RWPE2 (cell line): ENCODE data around the gene GFOD2.
A peak's percentile ranks its signal among the peaks of the same experiment; 100 is the strongest.

Experiments
- ATAC-seq: fragments of 200-7000 bp; cut with Tn5 transposase; 3 replicates; pipeline ENCODE4 v1.9.1; 2021; ENCODE audit warnings: low read depth
- DNase-seq: peaks from one replicate; pipeline ENCODE4 v3.0.0-alpha.2; 2020; ENCODE audit warnings: low spot score
- H3K27ac ChIP-seq: fragments of 450-650 bp; 2 replicates; pipeline ENCODE4 v1.5.1; 2017; ENCODE audit warnings: mild to moderate bottlenecking; ENCODE audit not compliant: poor library complexity, severe bottlenecking
- H3K27me3 ChIP-seq: fragments of 250-450 bp; sonication (Bioruptor Pico); 2 replicates; pipeline ENCODE4 v1.5.1; 2021; ENCODE audit warnings: mild to moderate bottlenecking, moderate library complexity; ENCODE audit not compliant: insufficient read depth, poor library complexity, severe bottlenecking
- H3K36me3 ChIP-seq: fragments of 250-450 bp; sonication (Bioruptor Pico); 2 replicates; pipeline ENCODE4 v1.5.1; 2020; ENCODE audit warnings: low read depth, mild to moderate bottlenecking, moderate library complexity
- H3K4me1 ChIP-seq: fragments of 250-450 bp; sonication (Bioruptor Pico); 2 replicates; pipeline ENCODE4 v1.5.1; 2021; ENCODE audit warnings: mild to moderate bottlenecking, moderate library complexity; ENCODE audit not compliant: insufficient read depth, poor library complexity, severe bottlenecking
- H3K4me3 ChIP-seq: fragments of 250-450 bp; sonication (Bioruptor Pico); 2 replicates; pipeline ENCODE4 v1.5.1; 2021; ENCODE audit warnings: mild to moderate bottlenecking, moderate library complexity; ENCODE audit not compliant: severe bottlenecking
- H3K9me3 ChIP-seq: fragments of 250-450 bp; sonication (Bioruptor Pico); 2 replicates; pipeline ENCODE4 v1.5.1; 2021; ENCODE audit warnings: mild to moderate bottlenecking, moderate library complexity; ENCODE audit not compliant: severe bottlenecking
- CTCF ChIP-seq: fragments of 450-650 bp; IDR thresholded peaks from one replicate; pipeline ENCODE4 v1.5.1; 2017; ENCODE audit warnings: mild to moderate bottlenecking, moderate library complexity; ENCODE audit not compliant: poor library complexity, severe bottlenecking

Gene GFOD2

GRCh38 chr16:67736858-67737257, 17.7 kb upstream of the GFOD2 start:
- H3K4me1 ChIP-seq, result no peaks in the 10 kb centered on the region
- no peaks in the 10 kb centered on the region for H3K9me3 ChIP-seq
- no peak overlapping the region for H3K27ac ChIP-seq
- no peaks in the 10 kb centered on the region for H3K36me3 ChIP-seq
- H3K27me3 ChIP-seq, result no peaks in the 10 kb centered on the region
- DNase-seq (no peak), ATAC-seq (peak; percentile 46; the same call in 1 of the 3 replicates)
- no peak overlapping the region for H3K4me3 ChIP-seq
- TF ChIP-seq CTCF, result no peak

- no peaks in the 10 kb centered on the region for H3K9me3 ChIP-seq
- H3K4me3 ChIP-seq, result no peak overlapping the region
- TF ChIP-seq CTCF, result no peak
- no peaks in the 10 kb centered on the region for H3K4me1 ChIP-seq
- DNase-seq (no peak), ATAC-seq (no peak)
- H3K27ac ChIP-seq, result no peak overlapping the region
- H3K36me3 ChIP-seq, result peaks cover 4% of the 10 kb centered on the region; the same call in 1 of the 2 replicates
- H3K27me3 ChIP-seq, result no peaks in the 10 kb centered on the region
Observed at GRCh38 chr16:67734731-67735201, 15.7 kb upstream of the GFOD2 start.

- ATAC-seq (no peak), DNase-seq (no peak)
- peaks cover 10% of the 10 kb centered on the region for H3K36me3 ChIP-seq
- no peak for TF ChIP-seq CTCF
- no peaks in the 10 kb centered on the region for H3K9me3 ChIP-seq
- H3K4me1 ChIP-seq, result no peaks in the 10 kb centered on the region
- no peak overlapping the region for H3K4me3 ChIP-seq
- H3K27ac ChIP-seq, result no peak overlapping the region
- no peaks in the 10 kb centered on the region for H3K27me3 ChIP-seq
Observed at GRCh38 chr16:67733734-67734470, 14.8 kb upstream of the GFOD2 start.

- Histone ChIP-seq H3K9me3 (no peaks in the 10 kb centered on the region), H3K27me3 (no peaks in the 10 kb centered on the region), H3K4me3 (no peak overlapping the region), H3K36me3 (peaks cover 19% of the 10 kb centered on the region), H3K4me1 (no peaks in the 10 kb centered on the region), H3K27ac (no peak overlapping the region)
- DNase-seq (no peak), ATAC-seq (no peak)
- TF ChIP-seq CTCF, result no peak
Observed at GRCh38 chr16:67731753-67732095, 12.6 kb upstream of the GFOD2 start.

GRCh38 chr16:67731071-67731752, 12.1 kb upstream of the GFOD2 start:
- TF ChIP-seq CTCF, result no peak
- H3K36me3 ChIP-seq, result peaks cover 20% of the 10 kb centered on the region

More at GRCh38 chr16:67731071-67731752, 12.1 kb upstream of the GFOD2 start:
- no peak overlapping the region for H3K27ac ChIP-seq
- no peak for ATAC-seq
- DNase-seq, result no peak
- H3K4me3 ChIP-seq, result no peak overlapping the region
- no peaks in the 10 kb centered on the region for H3K9me3 ChIP-seq
- H3K4me1 ChIP-seq, result no peaks in the 10 kb centered on the region
- no peaks in the 10 kb centered on the region for H3K27me3 ChIP-seq
